MCF 10A (cell line): Measurements from ENCODE around the gene TCAF1. TPM values are rescaled to one million over a fixed set of nuclear protein-coding genes. Genes with fewer than 3 reads are reported as not detected.
A peak's percentile ranks its signal among the peaks of the same experiment; 100 is the strongest.
"Not testable (repeated sequence)": the region's sequence is repeated elsewhere in the genome, so short reads cannot be mapped to it uniquely, and the experiment has no call there.

Experiments used
- BruUV-seq: library from RNA; stranded (reverse); fragments of 400-500 nt; replicated peaks from 2 replicates; lab custom pipeline; 2021; lab: Mats Ljungman, UMichigan
- CTCF ChIA-PET: fragments of 300-600 bp; sonication (Branson Sonifier 250); formaldehyde crosslinking; extraction: SDS; loops from one replicate; lab custom pipeline; 2021; ENCODE audit warnings: antibody characterized with exemption, inconsistent platforms; lab: Yijun Ruan, JAX
- POLR2A ChIA-PET: fragments of 300-600, 350-650 bp; sonication (Branson Sonifier 250); formaldehyde crosslinking; extraction: SDS; loops from one replicate; lab custom pipeline; 2020; ENCODE audit warnings: antibody characterized with exemption, inconsistent platforms; lab: Yijun Ruan, JAX
- DNase-seq: peaks from one replicate; pipeline ENCODE4 v3.0.0-alpha.2; 2018; ENCODE audit not compliant: unreplicated experiment
- H3K27ac Mint-ChIP-seq: one replicate; pipeline ENCODE4 v1.8.0; 2022; ENCODE audit warnings: mild to moderate bottlenecking, low read depth, mixed read lengths; ENCODE audit not compliant: unreplicated experiment
- H3K27me3 Mint-ChIP-seq: one replicate; pipeline ENCODE4 v1.8.0; 2022; ENCODE audit warnings: mixed read lengths; ENCODE audit not compliant: insufficient read depth, unreplicated experiment
- H3K36me3 Mint-ChIP-seq: one replicate; pipeline ENCODE4 v1.8.0; 2022; ENCODE audit warnings: mild to moderate bottlenecking, moderate library complexity, mixed read lengths; ENCODE audit not compliant: insufficient read depth, unreplicated experiment
- H3K4me1 Mint-ChIP-seq: one replicate; pipeline ENCODE4 v1.8.0; 2022; ENCODE audit warnings: mixed read lengths; ENCODE audit not compliant: insufficient read depth, unreplicated experiment
- H3K4me3 Mint-ChIP-seq: one replicate; pipeline ENCODE4 v1.8.0; 2022; ENCODE audit warnings: mild to moderate bottlenecking, moderate library complexity, mixed read lengths; ENCODE audit not compliant: unreplicated experiment
- H3K9me3 Mint-ChIP-seq: one replicate; pipeline ENCODE4 v1.8.0; 2022; ENCODE audit warnings: mixed read lengths; ENCODE audit not compliant: unreplicated experiment
- intact Hi-C: fragments of 100-400 bp; cut with micrococcal nuclease; formaldehyde crosslinking; loops from 2 replicates; pipeline ENCODE4 v1.14.1; 2022
- total RNA-seq: library from RNA; stranded (reverse); gene quantifications from 2 replicates; pipeline ENCODE4 v1.2.3, GENCODE V29; 2022
- TF ChIP-seq, protein P1 (sequence below): fragments of 200-600 bp; IDR thresholded peaks from one replicate; pipeline ENCODE4 v1.8.0; 2022; ENCODE audit warnings: antibody characterized with exemption, mild to moderate bottlenecking; ENCODE audit not compliant: unreplicated experiment

TCAF1 gene
- total RNA-seq, 1 experiment from 2014 or later, result 27.2 TPM

DNA sequence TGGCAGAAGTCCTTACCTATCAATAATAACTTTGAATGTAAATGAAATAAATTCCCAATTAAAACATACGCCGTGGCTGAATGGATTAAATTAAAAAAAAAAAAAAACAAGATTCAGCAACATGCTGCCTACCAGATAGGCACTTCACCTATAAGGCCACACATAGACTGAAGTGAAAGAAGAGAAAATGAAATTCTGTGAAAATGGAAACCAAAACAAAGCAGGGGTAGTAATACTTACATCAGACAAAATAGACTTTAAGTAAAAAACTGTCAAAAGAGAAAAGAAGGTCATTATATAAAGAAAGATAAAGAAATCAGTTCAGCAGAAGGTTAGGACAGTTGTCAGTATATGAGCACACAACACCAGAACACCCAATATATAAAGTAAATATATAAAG, 55.3 kb downstream of the TCAF1 start:
- TF ChIP-seq, protein P1, sequence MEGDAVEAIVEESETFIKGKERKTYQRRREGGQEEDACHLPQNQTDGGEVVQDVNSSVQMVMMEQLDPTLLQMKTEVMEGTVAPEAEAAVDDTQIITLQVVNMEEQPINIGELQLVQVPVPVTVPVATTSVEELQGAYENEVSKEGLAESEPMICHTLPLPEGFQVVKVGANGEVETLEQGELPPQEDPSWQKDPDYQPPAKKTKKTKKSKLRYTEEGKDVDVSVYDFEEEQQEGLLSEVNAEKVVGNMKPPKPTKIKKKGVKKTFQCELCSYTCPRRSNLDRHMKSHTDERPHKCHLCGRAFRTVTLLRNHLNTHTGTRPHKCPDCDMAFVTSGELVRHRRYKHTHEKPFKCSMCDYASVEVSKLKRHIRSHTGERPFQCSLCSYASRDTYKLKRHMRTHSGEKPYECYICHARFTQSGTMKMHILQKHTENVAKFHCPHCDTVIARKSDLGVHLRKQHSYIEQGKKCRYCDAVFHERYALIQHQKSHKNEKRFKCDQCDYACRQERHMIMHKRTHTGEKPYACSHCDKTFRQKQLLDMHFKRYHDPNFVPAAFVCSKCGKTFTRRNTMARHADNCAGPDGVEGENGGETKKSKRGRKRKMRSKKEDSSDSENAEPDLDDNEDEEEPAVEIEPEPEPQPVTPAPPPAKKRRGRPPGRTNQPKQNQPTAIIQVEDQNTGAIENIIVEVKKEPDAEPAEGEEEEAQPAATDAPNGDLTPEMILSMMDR, result no peak
- no peaks in the 10 kb centered on the region for H3K4me1 Mint-ChIP-seq
- H3K4me3 Mint-ChIP-seq, result no peak overlapping the region
- peaks cover 6% of the 10 kb centered on the region for H3K36me3 Mint-ChIP-seq
- BruUV-seq, result no TSS peak
- no peaks in the 10 kb centered on the region for H3K9me3 Mint-ChIP-seq
- ChIA-PET POLR2A (no interaction called here), CTCF (no interaction called here)
- intact Hi-C loops, result no loop called here
- H3K27me3 Mint-ChIP-seq, result no peaks in the 10 kb centered on the region
- no peak for DNase-seq
- no peak overlapping the region for H3K27ac Mint-ChIP-seq

DNA sequence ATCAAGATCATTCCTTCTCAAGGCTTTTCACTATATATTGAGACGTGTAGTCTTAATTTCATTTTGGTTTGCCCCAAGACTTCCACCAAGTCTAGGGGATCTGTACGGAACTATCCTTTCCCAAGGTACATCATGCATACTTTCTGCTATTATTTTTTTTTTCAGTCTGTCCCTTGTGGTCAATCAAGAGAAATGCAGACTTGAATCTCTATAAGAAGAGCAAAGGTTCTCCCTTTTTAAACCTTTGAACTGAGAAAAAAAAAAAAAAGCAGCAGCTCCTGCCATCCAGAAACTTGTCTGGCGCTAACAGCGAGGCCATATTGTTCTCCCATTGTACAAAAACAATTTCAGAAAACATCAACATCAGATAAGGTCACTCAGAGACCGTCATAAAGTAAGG, 60.3 kb downstream of the TCAF1 start:
- H3K27me3 Mint-ChIP-seq, DNase-seq, CTCF ChIA-PET, H3K27ac Mint-ChIP-seq, H3K9me3 Mint-ChIP-seq, H3K4me3 Mint-ChIP-seq, POLR2A ChIA-PET, H3K36me3 Mint-ChIP-seq, intact Hi-C loops, BruUV-seq, H3K4me1 Mint-ChIP-seq: not testable (repeated sequence)

DNA sequence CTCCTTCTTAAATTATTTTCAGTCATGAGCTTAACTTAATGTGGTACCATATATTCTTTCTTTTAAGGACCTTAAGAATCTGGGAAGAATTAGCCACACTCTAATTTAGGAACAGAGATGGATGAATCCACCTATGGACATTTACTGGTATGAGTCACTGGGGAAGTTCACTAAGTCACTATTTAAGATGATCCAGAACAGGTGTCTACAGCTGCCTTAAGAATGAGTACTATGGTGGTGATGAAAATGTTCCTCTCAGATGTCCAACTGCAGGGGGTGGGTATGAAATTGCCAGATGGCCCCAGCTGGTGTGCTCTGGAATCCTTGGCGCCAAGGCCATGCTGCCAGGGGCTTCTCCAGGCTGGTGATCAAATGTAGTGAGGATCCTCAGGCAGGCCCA, 61.9 kb downstream of the TCAF1 start:
- H3K27ac Mint-ChIP-seq, BruUV-seq, H3K27me3 Mint-ChIP-seq, H3K9me3 Mint-ChIP-seq, POLR2A ChIA-PET, intact Hi-C loops, H3K36me3 Mint-ChIP-seq, H3K4me1 Mint-ChIP-seq, DNase-seq, CTCF ChIA-PET, H3K4me3 Mint-ChIP-seq: not testable (repeated sequence)

DNA sequence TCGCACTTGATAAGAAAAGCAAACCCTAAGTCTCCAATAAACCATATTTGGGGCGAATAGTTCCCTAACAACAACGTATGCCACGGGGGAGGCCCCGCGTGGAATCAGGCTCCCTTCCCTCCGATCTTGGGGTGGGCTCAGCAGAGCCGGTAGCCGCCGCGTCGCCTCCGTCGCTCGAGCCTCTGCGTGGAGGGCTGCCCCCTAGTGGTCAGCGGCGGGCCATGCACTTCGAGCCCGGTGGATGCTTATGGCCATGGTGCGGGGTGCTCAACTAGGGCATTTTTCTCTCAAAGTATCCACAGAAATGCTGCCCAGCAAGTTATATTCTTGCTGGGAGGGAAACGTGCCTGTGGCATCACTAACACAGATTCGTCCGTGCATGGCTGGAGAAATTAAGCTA, 64.8 kb downstream of the TCAF1 start:
- H3K4me3 Mint-ChIP-seq, DNase-seq, POLR2A ChIA-PET, intact Hi-C loops, H3K36me3 Mint-ChIP-seq, H3K27me3 Mint-ChIP-seq, H3K4me1 Mint-ChIP-seq, BruUV-seq, H3K9me3 Mint-ChIP-seq, CTCF ChIA-PET, H3K27ac Mint-ChIP-seq: not testable (repeated sequence)
- TF ChIP-seq, protein P1, result peak; percentile 72

DNA sequence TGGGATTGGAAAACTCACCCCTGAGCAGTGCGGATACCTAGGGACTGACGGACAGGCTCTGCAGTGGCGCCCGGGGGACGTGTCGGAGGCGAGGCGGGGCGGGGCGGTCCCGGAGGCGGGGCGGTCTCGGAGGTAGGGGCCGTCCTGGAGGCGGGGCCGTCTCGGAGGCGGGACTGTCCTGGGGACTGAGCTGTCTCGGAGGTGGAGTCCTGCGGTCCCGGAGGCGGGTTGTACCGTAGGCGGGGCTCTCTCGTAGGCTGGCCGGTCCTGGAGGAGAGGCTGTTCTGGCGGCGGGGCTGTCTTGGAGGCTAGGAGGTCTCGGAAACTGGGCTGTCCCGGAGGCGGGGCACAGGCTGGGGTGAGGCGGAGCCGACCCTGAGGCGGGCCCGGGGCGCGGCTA, 65.4 kb downstream of the TCAF1 start:
- H3K36me3 Mint-ChIP-seq, H3K4me1 Mint-ChIP-seq, H3K27me3 Mint-ChIP-seq, POLR2A ChIA-PET, CTCF ChIA-PET, intact Hi-C loops, BruUV-seq, H3K9me3 Mint-ChIP-seq, H3K27ac Mint-ChIP-seq, DNase-seq: not testable (repeated sequence)
- H3K4me3 Mint-ChIP-seq, result peak overlapping the region; percentile 72

DNA sequence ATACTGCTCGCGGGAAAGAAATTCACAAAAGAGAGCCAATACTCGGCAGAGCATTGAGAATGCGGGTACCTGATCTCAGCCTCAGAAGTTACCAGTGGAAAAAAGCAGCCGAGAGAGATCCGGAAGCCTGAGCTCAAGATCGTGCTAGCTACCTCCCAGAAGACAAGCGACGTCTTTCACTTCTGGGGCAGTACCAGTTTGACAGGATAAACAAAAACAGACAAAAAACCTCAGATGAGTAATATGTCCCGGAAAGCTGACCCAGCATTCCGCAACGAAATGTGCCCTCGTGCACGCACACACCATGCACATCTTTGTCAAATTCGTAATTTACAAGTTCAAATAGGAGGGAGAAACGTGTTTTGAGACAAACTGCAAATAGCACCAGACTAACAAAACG, 65.9 kb downstream of the TCAF1 start:
- intact Hi-C loops, H3K27ac Mint-ChIP-seq, H3K4me1 Mint-ChIP-seq, H3K27me3 Mint-ChIP-seq, POLR2A ChIA-PET, CTCF ChIA-PET, H3K36me3 Mint-ChIP-seq, DNase-seq, H3K9me3 Mint-ChIP-seq: not testable (repeated sequence)
- H3K4me3 Mint-ChIP-seq, result peak overlapping the region; percentile 72
- BruUV-seq, result TSS peak; percentile 82

DNA sequence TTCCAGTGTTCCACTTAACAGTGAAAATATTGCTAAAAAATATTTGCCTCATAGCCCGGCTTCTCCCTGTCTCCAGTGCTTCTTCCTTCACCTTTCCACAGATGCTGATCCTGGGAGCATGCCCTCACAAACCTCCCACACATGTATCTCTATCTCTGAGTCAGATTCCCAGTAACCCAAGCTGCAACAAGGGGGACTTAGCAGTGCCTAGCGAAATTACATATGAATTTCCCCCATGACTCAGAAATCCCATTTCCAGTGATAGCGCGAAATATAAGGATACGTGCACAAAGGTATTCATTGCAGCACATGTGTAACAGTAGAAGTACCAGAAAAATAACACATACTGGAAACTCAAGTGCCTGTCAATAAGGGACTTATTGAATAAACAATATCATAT, 75.4 kb downstream of the TCAF1 start:
- H3K4me3 Mint-ChIP-seq, BruUV-seq, H3K36me3 Mint-ChIP-seq, DNase-seq, H3K27ac Mint-ChIP-seq, intact Hi-C loops, H3K27me3 Mint-ChIP-seq, POLR2A ChIA-PET, CTCF ChIA-PET, H3K9me3 Mint-ChIP-seq, H3K4me1 Mint-ChIP-seq: not testable (repeated sequence)

DNA sequence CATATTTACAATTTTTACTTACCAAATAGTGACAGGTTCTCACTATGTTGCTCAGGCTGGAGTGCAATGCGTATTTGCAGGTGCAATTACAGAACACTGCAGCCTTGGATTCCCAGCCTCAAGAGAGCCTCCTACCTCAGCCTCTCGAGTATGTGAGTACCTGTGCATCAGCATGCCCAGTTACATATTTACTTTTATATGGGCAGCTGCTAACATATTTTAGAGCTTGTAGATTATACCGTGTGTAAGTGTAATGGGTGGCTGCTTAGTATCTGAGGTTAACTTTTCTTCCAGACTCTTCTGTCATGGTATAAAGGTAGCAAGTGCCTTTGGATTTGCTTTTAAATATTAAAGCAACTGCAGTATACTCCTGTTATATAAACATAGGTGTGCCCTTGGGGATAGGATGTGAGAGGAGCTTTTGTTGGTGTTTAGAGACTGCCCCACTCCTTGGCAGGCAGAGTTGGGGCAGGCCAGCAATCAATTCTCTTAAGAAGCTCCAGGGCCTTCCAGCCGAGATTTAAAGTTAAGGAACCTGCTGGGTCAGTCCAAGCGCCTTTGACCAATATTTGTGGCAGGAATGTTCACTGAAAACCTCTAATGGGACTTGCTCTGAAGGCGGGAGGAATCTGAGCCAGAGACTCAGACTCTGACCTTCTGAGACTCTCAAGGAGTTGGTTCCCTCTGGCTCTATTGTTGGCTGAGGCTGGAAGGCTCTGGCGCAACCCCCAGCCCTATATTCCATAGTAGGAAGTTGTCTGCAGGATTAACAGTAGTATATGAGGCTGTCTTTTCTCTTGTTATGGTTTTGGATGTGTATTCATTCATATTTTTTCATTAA, 77.5 kb downstream of the TCAF1 start:
- H3K9me3 Mint-ChIP-seq, H3K27ac Mint-ChIP-seq, H3K4me1 Mint-ChIP-seq, H3K27me3 Mint-ChIP-seq, DNase-seq, H3K36me3 Mint-ChIP-seq, BruUV-seq, intact Hi-C loops, POLR2A ChIA-PET, H3K4me3 Mint-ChIP-seq, CTCF ChIA-PET: not testable (repeated sequence)
